H1 (cell line): ENCODE data around the gene NSMCE3. TPM values are rescaled to one million over a fixed set of nuclear protein-coding genes. Genes with fewer than 3 reads are reported as not detected.

Source experiments
- CTCF ChIA-PET: fragments of 300-600 bp; sonication (Branson Sonifier 250); formaldehyde crosslinking; loops from one replicate; lab custom pipeline; 2021; ENCODE audit not compliant: partially characterized antibody; lab: Charles Lee
- POLR2A ChIA-PET: fragments of 300-600 bp; sonication (Branson Sonifier 250); formaldehyde crosslinking; loops from one replicate; lab custom pipeline; 2021; ENCODE audit warnings: inconsistent platforms; ENCODE audit not compliant: partially characterized antibody; lab: Charles Lee
- DNase-seq, 2 experiments: peaks; one replicate each; pipeline versions ENCODE4 v3.0.0 to v3.0.0-alpha.2; 2010 to 2022; ENCODE audit warnings: low spot score in 2 of 2, low read depth in 1 of 2, mixed read lengths in 1 of 2
- FAIRE-seq: peaks from 2 replicates; lab custom pipeline; 2011; peaks lifted over from hg19 to GRCh38; lab: Jason Lieb, UNC
- H2AFZ ChIP-seq: 2 replicates; pipeline ENCODE4 v1.8.1; 2012; ENCODE audit warnings: low read length, inconsistent platforms
- H2AK5ac ChIP-seq: 2 replicates; pipeline ENCODE4 v1.6.1; 2013; ENCODE audit warnings: low read depth, low read length
- H2BK120ac ChIP-seq: replicated peaks from 2 replicates; pipeline ENCODE3; 2013; ENCODE audit warnings: low read depth, low read length, inconsistent platforms
- H2BK12ac ChIP-seq: 2 replicates; pipeline ENCODE4 v1.6.1; 2013; ENCODE audit warnings: low read depth, low read length
- H2BK15ac ChIP-seq: 2 replicates; pipeline ENCODE4 v1.6.1; 2013; ENCODE audit warnings: low read length
- H2BK20ac ChIP-seq: 2 replicates; pipeline ENCODE4 v1.6.1; 2013; ENCODE audit warnings: low read length
- H2BK5ac ChIP-seq: 2 replicates; pipeline ENCODE4 v1.6.1; 2013; ENCODE audit warnings: low read depth, low read length
- H3K14ac ChIP-seq: 2 replicates; pipeline ENCODE4 v1.6.1; 2013; ENCODE audit warnings: inconsistent platforms; ENCODE audit not compliant: insufficient read length
- H3K18ac ChIP-seq: 2 replicates; pipeline ENCODE4 v1.6.1; 2013; ENCODE audit warnings: low read length; ENCODE audit errors: extremely low read depth
- H3K23ac ChIP-seq: 2 replicates; pipeline ENCODE4 v1.6.1; 2013; ENCODE audit warnings: inconsistent platforms; ENCODE audit not compliant: insufficient read length
- H3K23me2 ChIP-seq: 2 replicates; pipeline ENCODE4 v1.6.1; 2013; ENCODE audit warnings: low read depth, low read length
- H3K27ac ChIP-seq: 2 replicates; pipeline ENCODE4 v1.6.1; 2011; ENCODE audit warnings: low read depth, low read length, inconsistent platforms
- H3K27me3 ChIP-seq, 4 experiments: replicated peaks in 1 of 4; 1 replicate in 1 of 4; 2 replicates in 3 of 4; pipeline versions ENCODE4 v1.6.1 to v1.8.1; 2011 to 2013; ENCODE audit warnings: low read length in 3 of 4, mild to moderate bottlenecking in 3 of 4, inconsistent platforms in 2 of 4, mixed read lengths in 2 of 4, moderate library complexity in 1 of 4; ENCODE audit not compliant: control insufficient read depth in 3 of 4, insufficient read depth in 3 of 4; ENCODE audit errors: extremely low read depth in 1 of 4
- H3K36me3 ChIP-seq, 4 experiments: 2 replicates each; pipeline versions ENCODE4 v1.6.1 to v1.8.1; 2011 to 2013; ENCODE audit warnings: mild to moderate bottlenecking in 4 of 4, low read length in 3 of 4, moderate library complexity in 2 of 4, control low read depth in 1 of 4, inconsistent platforms in 1 of 4; ENCODE audit not compliant: insufficient read depth in 4 of 4, control insufficient read depth in 2 of 4
- H3K4ac ChIP-seq: replicated peaks from 2 replicates; pipeline ENCODE3; 2013; ENCODE audit warnings: low read length, low read depth, mixed read lengths, inconsistent platforms; ENCODE audit not compliant: insufficient read length
- H3K4me1 ChIP-seq, 4 experiments: replicated peaks in 1 of 4; 1 replicate in 1 of 4; 2 replicates in 3 of 4; pipeline versions ENCODE4 v1.6.1 to v1.8.1; 2011 to 2013; ENCODE audit warnings: low read length in 3 of 4, inconsistent platforms in 2 of 4, mixed read lengths in 1 of 4; ENCODE audit not compliant: insufficient read depth in 4 of 4, control insufficient read depth in 3 of 4
- H3K4me2 ChIP-seq, 2 experiments: 2 replicates each; pipeline versions ENCODE4 v1.6.1 to v1.8.1; 2011 to 2013; ENCODE audit warnings: low read depth in 2 of 2, low read length in 2 of 2, control low read depth in 1 of 2, inconsistent platforms in 1 of 2, mild to moderate bottlenecking in 1 of 2; ENCODE audit not compliant: insufficient read depth in 1 of 2
- H3K4me3 ChIP-seq, 4 experiments: fragments of 200-600, 300-600 bp in 1 of 4; sonication (generic), shearing (Covaris generic), sonication (Bioruptor Twin) in 1 of 4; 2 replicates each; pipeline versions ENCODE4 v1.5.1 to v1.8.1; 2011 to 2016; ENCODE audit warnings: low read length in 4 of 4, low read depth in 3 of 4, control low read depth in 2 of 4, inconsistent platforms in 2 of 4, mild to moderate bottlenecking in 2 of 4, mixed read lengths in 1 of 4, moderate library complexity in 1 of 4; ENCODE audit not compliant: insufficient read depth in 2 of 4; ENCODE audit errors: extremely low read depth in 1 of 4
- H3K56ac ChIP-seq: replicated peaks from 2 replicates; pipeline ENCODE3; 2013; ENCODE audit warnings: low read depth, mild to moderate bottlenecking, mixed read lengths, low read length, inconsistent platforms; ENCODE audit not compliant: insufficient read length
- H3K79me1 ChIP-seq: 2 replicates; pipeline ENCODE4 v1.6.1; 2013; ENCODE audit warnings: low read depth, low read length, control low read depth
- H3K79me2 ChIP-seq, 2 experiments: 2 replicates each; pipeline versions ENCODE4 v1.6.1 to v1.8.1; 2012 to 2013; ENCODE audit warnings: low read length in 2 of 2, mild to moderate bottlenecking in 2 of 2, inconsistent platforms in 1 of 2; ENCODE audit not compliant: insufficient read depth in 2 of 2, control insufficient read depth in 1 of 2
- H3K9ac ChIP-seq, 4 experiments: replicated peaks in 1 of 4; 1 replicate in 1 of 4; 2 replicates in 3 of 4; pipeline versions ENCODE4 v1.6.1 to v1.8.1; 2011 to 2013; ENCODE audit warnings: low read depth in 3 of 4, low read length in 3 of 4, control low read depth in 2 of 4, mild to moderate bottlenecking in 2 of 4, moderate library complexity in 2 of 4, inconsistent platforms in 1 of 4; ENCODE audit errors: extremely low read depth in 1 of 4
- H3K9me3 ChIP-seq, 2 experiments: 2 replicates each; pipeline versions ENCODE4 v1.6.1 to v1.8.1; 2012 to 2013; ENCODE audit warnings: mild to moderate bottlenecking in 2 of 2, moderate library complexity in 2 of 2, control low read depth in 1 of 2, inconsistent platforms in 1 of 2, low read depth in 1 of 2, low read length in 1 of 2, mixed read lengths in 1 of 2; ENCODE audit not compliant: insufficient read depth in 2 of 2
- H4K20me1 ChIP-seq, 2 experiments: replicated peaks in 1 of 2; 2 replicates each; pipeline versions ENCODE3 to v1.8.1; 2011 to 2013; ENCODE audit warnings: inconsistent platforms in 2 of 2, low read length in 2 of 2, mild to moderate bottlenecking in 1 of 2; ENCODE audit not compliant: insufficient read depth in 2 of 2, control insufficient read depth in 1 of 2
- H4K5ac ChIP-seq: 2 replicates; pipeline ENCODE4 v1.6.1; 2013; ENCODE audit warnings: low read length, low read depth, mixed read lengths, inconsistent platforms; ENCODE audit not compliant: insufficient read length
- H4K8ac ChIP-seq: 2 replicates; pipeline ENCODE4 v1.8.0; 2013; ENCODE audit warnings: mild to moderate bottlenecking, moderate library complexity, low read length, inconsistent platforms; ENCODE audit not compliant: insufficient read depth; ENCODE audit errors: extremely low read depth
- H4K91ac ChIP-seq: replicated peaks from 2 replicates; pipeline ENCODE3; 2013; ENCODE audit warnings: low read length, mixed read lengths, inconsistent platforms; ENCODE audit not compliant: insufficient read length
- CHD1 ChIP-seq: IDR thresholded peaks from 2 replicates; pipeline ENCODE4 v1.6.1; 2012; ENCODE audit warnings: low read depth, low read length, improper control_type of control experiment
- CTCF ChIP-seq, 3 experiments: IDR thresholded peaks; 1 replicate in 2 of 3; 2 replicates in 1 of 3; pipeline versions ENCODE4 v1.5.1 to v1.6.1; 2011; ENCODE audit warnings: low read length in 3 of 3, mild to moderate bottlenecking in 3 of 3, inconsistent platforms in 2 of 3, low read depth in 1 of 3, moderate library complexity in 1 of 3; ENCODE audit not compliant: insufficient read depth in 1 of 3; ENCODE audit errors: control extremely low read depth in 1 of 3
- EZH2 ChIP-seq: fragments of 200-600 bp; sonication (generic); IDR thresholded peaks from 2 replicates; pipeline ENCODE4 v1.7.1; 2012; ENCODE audit warnings: low read depth, mild to moderate bottlenecking, moderate library complexity, low read length, inconsistent platforms; ENCODE audit not compliant: severe bottlenecking
- GTF2F1 ChIP-seq: IDR thresholded peaks from 2 replicates; pipeline ENCODE4 v1.6.1; 2012; ENCODE audit warnings: low read depth, low read length, improper control_type of control experiment, borderline replicate concordance
- HDAC2 ChIP-seq, 2 experiments: fragments of 300-600 bp in 1 of 2; sonication (generic) in 1 of 2; IDR thresholded peaks; 2 replicates each; pipeline ENCODE4 v1.6.1; 2011 to 2012; ENCODE audit warnings: low read depth in 2 of 2, low read length in 2 of 2, mild to moderate bottlenecking in 2 of 2, moderate library complexity in 2 of 2, borderline replicate concordance in 1 of 2, inconsistent platforms in 1 of 2
- RNF2 ChIP-seq: fragments of 200-900, 300-1000 bp; sonication (generic); IDR thresholded peaks from 2 replicates; pipeline ENCODE4 v1.7.1; 2016; ENCODE audit warnings: borderline replicate concordance, low read depth, mild to moderate bottlenecking, antibody characterized with exemption, low read length; ENCODE audit not compliant: poor library complexity, severe bottlenecking; ENCODE audit errors: missing control alignments
- SIRT6 ChIP-seq: IDR thresholded peaks from one replicate; pipeline ENCODE4 v1.7.1; 2012; ENCODE audit warnings: low read length, inconsistent platforms
- SIX5 ChIP-seq: IDR thresholded peaks from 2 replicates; pipeline ENCODE4 v1.6.1; 2011; ENCODE audit warnings: mild to moderate bottlenecking, low read depth, low read length
- SP1 ChIP-seq: IDR thresholded peaks from 2 replicates; pipeline ENCODE4 v1.6.1; 2011; ENCODE audit warnings: low read depth, low read length
- WGBS, 2 experiments: shearing (Covaris generic) in 1 of 2; methylation state at CpG; one replicate each; pipeline versions ENCODE4 v1.1.6 to v1.1.7; 2013 to 2015; ENCODE audit warnings: low lambda C conversion rate in 2 of 2, mixed read lengths in 2 of 2, inconsistent platforms in 1 of 2, low coverage in 1 of 2, missing lambda C conversion rate in 1 of 2; ENCODE audit not compliant: insufficient replicate concordance in 2 of 2, insufficient coverage in 1 of 2, insufficient read length in 1 of 2; ENCODE audit errors: extremely low coverage in 1 of 2, missing lambda C conversion rate in 1 of 2; 5-methylcytosine and 5-hydroxymethylcytosine counted together
- polyA plus RNA-seq, 7 experiments: library from polyadenylated mRNA; depleted of rRNA in 3 of 7; stranded (reverse) in 5 of 7; unstranded in 2 of 7; fragments of >200 nt in 5 of 7; fragments of 200-250 nt in 2 of 7; gene quantifications; 1 replicate in 5 of 7; 2 replicates in 1 of 7; 4 replicates in 1 of 7; pipeline versions ENCODE4 v1.2.1 to v1.2.3, GENCODE V29; 2011 to 2013; ENCODE audit warnings: missing spikeins in 2 of 7, mixed read lengths in 2 of 7
- total RNA-seq: library from RNA; stranded (reverse); fragmentation: NEBNext Ultra II Directional; extraction: Animal tissue kit (Norgen Biotek cat#: 25700); gene quantifications from 2 replicates; pipeline ENCODE4 v1.2.1, GENCODE V29; 2021

Gene NSMCE3
- total and polyA plus RNA-seq, 2 of the 8 experiments (the other 6 are each of a cell fraction or from before 2014, with no cell fraction given), result 4.3 to 6.7 TPM

- POLR2A ChIA-PET, result no interaction called here
- TF ChIP-seq CTCF (IDR thresholded peaks at IDR 0.05; ENCODE audit: control extremely low read depth in 1 of 3, insufficient read depth in 1 of 3, low read depth in 1 of 3, low read length in 3 of 3) (no peak), SIRT6 (no peak), EZH2 (no peak), GTF2F1 (no peak), RNF2 (no peak), HDAC2 (IDR thresholded peaks at IDR 0.05; ENCODE audit: borderline replicate concordance in 1 of 2, low read depth in 2 of 2, low read length in 2 of 2) (no peak), CHD1 (no peak), SIX5 (no peak), SP1 (no peak)
Observed at GRCh38 chr15:29291067-29291845, 21.6 kb upstream of the NSMCE3 start.

More at GRCh38 chr15:29291067-29291845, 21.6 kb upstream of the NSMCE3 start:
- H2BK20ac ChIP-seq, result no peak overlapping the region
- DNase-seq, result no peak
- no peaks in the 10 kb centered on the region for H3K79me2 ChIP-seq
- no peaks in the 10 kb centered on the region for H4K20me1 ChIP-seq
- no peak overlapping the region for H3K18ac ChIP-seq
- WGBS, 2 experiments, result 87% methylated on average over 5 of the region's 5 CpGs; no CpG with 5 or more reads in 1 of the 2 experiments
- no peaks in the 10 kb centered on the region for H3K9me3 ChIP-seq
- H4K5ac ChIP-seq, result no peak overlapping the region
- H3K23ac ChIP-seq, result no peak overlapping the region
- no peak overlapping the region for H2AK5ac ChIP-seq
- no peak overlapping the region for H3K9ac ChIP-seq
- no peaks in the 10 kb centered on the region for H3K27me3 ChIP-seq
- H3K36me3 ChIP-seq, result no peaks in the 10 kb centered on the region
- H3K4me3 ChIP-seq, result no peak overlapping the region
- no peak overlapping the region for H4K8ac ChIP-seq
- no peaks in the 10 kb centered on the region; the same call in 1 of the 2 replicates for H3K79me1 ChIP-seq
- H3K4me2 ChIP-seq, result no peak overlapping the region
- CTCF ChIA-PET, result interaction anchor here (0.6 to 0.9 kb wide), 2 partner anchors 162 to 303 kb away, joined by 3 to 4 read pairs; no protein-coding TSS in a partner anchor
- no peaks in the 10 kb centered on the region for H3K23me2 ChIP-seq
- no peak for FAIRE-seq
- H2AFZ ChIP-seq, result no peak overlapping the region
- no peak overlapping the region for H3K4ac ChIP-seq
- no peak overlapping the region for H2BK120ac ChIP-seq
- H3K4me1 ChIP-seq, result peaks cover 0 to 2% (median 0%) of the 10 kb centered on the region in 4 experiments; a peak in 1 of 7 replicates
- H4K91ac ChIP-seq, result no peak overlapping the region
- H2BK12ac ChIP-seq, result no peak overlapping the region
- H3K27ac ChIP-seq, result no peak overlapping the region
- H2BK15ac ChIP-seq, result no peak overlapping the region
- no peak overlapping the region for H3K14ac ChIP-seq
- H2BK5ac ChIP-seq, result no peak overlapping the region
- H3K56ac ChIP-seq, result no peak overlapping the region
